ENCODE measurements around the gene NELFCD. TPM values are rescaled to one million over a fixed set of nuclear protein-coding genes. Genes with fewer than 3 reads are reported as not detected.

The NELFCD gene
- total and polyA plus RNA-seq, 10 of the 15 experiments (the other 5 are each of a cell fraction or from before 2014, with no cell fraction given): 8.9 to 109 (median 82.9) TPM

DNA sequence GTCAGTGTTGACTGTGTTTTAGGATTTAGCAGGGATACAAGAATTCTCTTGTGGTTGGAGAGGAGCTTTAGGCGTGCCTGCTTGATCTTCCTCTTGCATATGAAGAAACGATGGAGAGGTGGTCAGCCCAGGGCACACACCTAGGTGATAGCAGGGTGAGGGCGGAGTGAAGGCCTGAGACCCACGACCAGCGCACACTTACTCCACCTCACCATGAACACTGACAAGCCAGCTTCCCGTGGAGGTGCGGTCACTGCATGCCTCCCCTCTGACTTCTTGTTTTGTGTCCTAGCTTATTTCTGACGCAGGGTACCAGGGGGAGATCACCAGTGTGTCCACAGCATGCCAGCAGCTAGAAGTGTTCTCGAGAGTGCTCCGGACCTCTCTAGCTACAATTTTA, 8.1 kb downstream of the NELFCD start:
- TSS peak; percentile 15 for BruUV-seq (replicated peaks)
- DNase-seq (ENCODE audit: low read depth, low spot score) (no peak), FAIRE-seq (no peak), ATAC-seq (no peak)
- ChIA-PET SMC1A (ENCODE audit: uncharacterized antibody, unreplicated experiment) (no interaction called here), POLR2A (no interaction called here), RAD21 (ENCODE audit: unreplicated experiment) (no interaction called here), CTCF (no interaction called here)
- no peak overlapping the region for H3K27ac ChIP-seq (ENCODE audit: control insufficient read depth, insufficient read depth)
- intact Hi-C loops (cut with micrococcal nuclease; ENCODE audit: unreplicated experiment): loop anchor here (10.0 kb wide), 2 partner anchors 46 to 334 kb away; partner anchors contain the start of genes ATP5F1E and STX16
- no peaks in the 10 kb centered on the region for H3K9me3 ChIP-seq (replicated peaks; ENCODE audit: control insufficient read depth, insufficient read depth, low read length)
- TF ChIP-seq MEF2B (IDR thresholded peaks at IDR 0.05; ENCODE audit: partially characterized antibody, poor library complexity, severe bottlenecking) (no peak), ATF2 (IDR thresholded peaks at IDR 0.05; ENCODE audit: low read length) (no peak), POU2F2 (IDR thresholded peaks at IDR 0.05; ENCODE audit: borderline replicate concordance, low read depth, low read length) (no peak), POLR2AphosphoS5 (IDR thresholded peaks at IDR 0.05; ENCODE audit: low read length) (no peak), SREBF2 (IDR thresholded peaks at IDR 0.05; ENCODE audit: low read length) (no peak), NFYB (IDR thresholded peaks at IDR 0.05; ENCODE audit: insufficient read depth, low read depth, low read length) (no peak), WRNIP1 (IDR thresholded peaks at IDR 0.05; ENCODE audit: borderline replicate concordance, low read depth, low read length) (no peak), STAT1 (conservative IDR thresholded peaks at IDR 0.05) (no peak), RAD21 (IDR thresholded peaks at IDR 0.05; ENCODE audit: insufficient read depth, low read depth, low read length) (no peak), RFX5 (IDR thresholded peaks at IDR 0.05; ENCODE audit: low read depth, low read length) (no peak), YY1 (IDR thresholded peaks at IDR 0.05; ENCODE audit: low read depth, low read length) (no peak), HSF1 (IDR thresholded peaks at IDR 0.05; ENCODE audit: low read depth, low read length) (no peak), SPI1 (IDR thresholded peaks at IDR 0.05; ENCODE audit: borderline replicate concordance, insufficient read depth, low read depth, low read length) (no peak), EP300 (IDR thresholded peaks at IDR 0.05; ENCODE audit: borderline replicate concordance in 1 of 2, control insufficient read depth in 1 of 2, low read depth in 2 of 2, low read length in 2 of 2) (no peak)
- TF ChIP-seq, protein P1, sequence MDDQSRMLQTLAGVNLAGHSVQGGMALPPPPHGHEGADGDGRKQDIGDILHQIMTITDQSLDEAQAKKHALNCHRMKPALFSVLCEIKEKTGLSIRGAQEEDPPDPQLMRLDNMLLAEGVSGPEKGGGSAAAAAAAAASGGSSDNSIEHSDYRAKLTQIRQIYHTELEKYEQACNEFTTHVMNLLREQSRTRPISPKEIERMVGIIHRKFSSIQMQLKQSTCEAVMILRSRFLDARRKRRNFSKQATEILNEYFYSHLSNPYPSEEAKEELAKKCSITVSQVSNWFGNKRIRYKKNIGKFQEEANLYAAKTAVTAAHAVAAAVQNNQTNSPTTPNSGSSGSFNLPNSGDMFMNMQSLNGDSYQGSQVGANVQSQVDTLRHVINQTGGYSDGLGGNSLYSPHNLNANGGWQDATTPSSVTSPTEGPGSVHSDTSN (IDR thresholded peaks at IDR 0.05; ENCODE audit: insufficient replicate concordance, low read depth, low read length): no peak
- H4K20me1 ChIP-seq (ENCODE audit: control insufficient read depth, insufficient read depth): no peaks in the 10 kb centered on the region
- H3K36me3 ChIP-seq (ENCODE audit: control insufficient read depth in 2 of 2, insufficient read depth in 2 of 2, low read length in 1 of 2): peaks cover 36 to 49% of the 10 kb centered on the region in 2 experiments
- H3K9ac ChIP-seq (ENCODE audit: control insufficient read depth, insufficient read depth, low read length): no peak overlapping the region
- 95% methylated on average over 10 of the region's 10 CpGs for WGBS (ENCODE audit: insufficient coverage, insufficient replicate concordance, low lambda C conversion rate, missing lambda C conversion rate)
- H3K4me1 ChIP-seq (ENCODE audit: control insufficient read depth, insufficient read depth, low read length): peaks cover 11% of the 10 kb centered on the region; the same call in 1 of the 2 replicates
- H3K4me2 ChIP-seq (ENCODE audit: control insufficient read depth, insufficient read depth): no peak overlapping the region
- no peak overlapping the region for H3K4me3 ChIP-seq
- in situ Hi-C loops (cut with MboI): no loop called here
- H2AFZ ChIP-seq (ENCODE audit: control insufficient read depth, low read depth, low read length): no peak overlapping the region
- peaks cover 19% of the 10 kb centered on the region for H3K79me2 ChIP-seq (ENCODE audit: control insufficient read depth, insufficient read depth, low read length)
- H3K27me3 ChIP-seq (replicated peaks in 1 of 2; ENCODE audit: control insufficient read depth in 2 of 2, insufficient read depth in 2 of 2, low read length in 1 of 2): no peaks in the 10 kb centered on the region
